GM19438 (cell line): ENCODE data around the gene RAP1GAP.

Experiments
- ATAC-seq: cut with Tn5 transposase; IDR thresholded peaks from one replicate; pipeline ENCODE4 v1.9.1; 2021; ENCODE audit warnings: low read depth; ENCODE audit not compliant: unreplicated experiment

Gene RAP1GAP

DNA sequence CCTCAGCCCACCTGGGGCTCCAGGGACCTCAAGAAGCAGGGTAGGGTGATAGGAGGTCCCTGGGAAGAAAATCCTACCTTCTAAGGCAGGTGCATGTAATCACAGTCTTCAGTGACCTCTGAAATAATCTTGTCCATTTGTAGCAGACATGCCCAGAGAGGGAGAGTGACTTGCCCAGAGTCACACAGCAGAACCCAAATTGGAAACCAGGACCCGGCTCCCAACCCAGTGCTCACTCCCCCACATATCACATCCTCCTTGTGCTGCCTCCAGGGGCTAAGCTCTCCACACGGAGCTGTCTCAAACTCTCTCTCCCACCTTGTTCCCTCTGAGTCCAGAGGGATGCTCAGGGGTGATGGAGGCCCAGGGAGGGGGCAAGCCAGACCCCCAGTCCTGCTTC is 72.5 kb downstream of the RAP1GAP start:
- no peak for ATAC-seq

DNA sequence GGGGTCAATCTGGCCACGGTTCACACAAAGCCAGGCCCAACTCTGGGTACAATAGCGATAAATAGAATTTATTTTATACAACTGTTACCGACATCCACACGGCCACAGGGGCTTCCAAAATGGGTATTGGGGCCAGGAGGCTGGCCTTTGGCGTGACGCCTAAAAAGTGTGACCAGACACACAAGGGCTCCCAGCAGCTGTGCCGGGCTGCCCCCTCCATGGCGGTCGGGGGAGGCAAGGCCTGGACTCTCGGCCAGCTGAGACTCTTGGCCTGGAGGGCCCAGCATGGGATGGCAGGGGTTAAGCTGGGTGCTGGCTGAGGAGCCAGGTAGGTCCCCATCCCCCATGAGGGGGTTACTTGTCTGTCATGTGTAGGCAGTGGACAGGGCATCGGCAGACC is 73.0 kb downstream of the RAP1GAP start:
- ATAC-seq, result no peak

DNA sequence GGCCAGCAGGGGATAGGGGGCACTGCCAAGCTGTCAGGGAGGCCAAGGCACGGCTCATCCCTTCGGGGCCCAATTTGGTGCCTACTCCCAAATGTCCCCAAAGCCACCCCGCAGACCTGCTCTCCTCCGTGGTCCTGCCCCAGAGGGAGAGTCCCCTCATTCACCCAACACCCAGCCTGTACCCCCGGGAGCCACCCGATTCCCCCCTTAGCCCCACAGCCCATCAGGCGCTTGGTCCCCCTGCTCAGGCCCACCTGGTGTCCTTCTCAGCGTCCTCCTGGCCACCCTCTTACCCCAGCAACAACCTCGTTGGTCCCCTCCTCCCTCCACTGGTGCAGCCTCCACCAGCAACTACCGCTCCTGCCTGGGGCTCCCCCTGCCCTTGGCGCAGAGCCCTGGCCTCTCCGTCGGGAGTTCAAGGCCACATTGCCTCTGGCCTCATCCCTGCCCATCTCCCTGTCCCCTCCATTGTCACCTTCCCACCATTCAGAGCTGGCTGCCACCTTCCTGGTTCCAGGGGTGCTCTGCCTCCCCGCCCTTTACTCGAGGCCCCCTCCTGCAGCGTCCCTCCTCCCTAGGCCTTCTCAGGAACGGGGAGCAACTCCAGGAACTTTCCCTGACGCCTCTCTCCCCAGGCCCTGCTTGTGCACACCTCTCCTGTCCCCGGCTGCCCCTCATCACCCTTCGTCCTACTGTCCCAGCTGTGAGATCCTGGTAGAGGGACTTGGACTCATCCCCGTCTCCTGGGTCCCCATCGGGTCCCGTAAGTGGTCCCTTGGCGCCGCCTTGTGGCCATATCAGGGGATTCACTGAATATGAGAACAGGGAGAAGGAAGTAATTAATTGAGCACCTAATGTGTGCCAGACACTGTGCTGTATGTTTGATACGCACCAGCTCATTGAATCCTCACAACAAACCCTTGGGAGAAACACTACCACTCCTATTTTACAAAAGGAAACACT is 73.9 kb downstream of the RAP1GAP start:
- no peak for ATAC-seq

DNA sequence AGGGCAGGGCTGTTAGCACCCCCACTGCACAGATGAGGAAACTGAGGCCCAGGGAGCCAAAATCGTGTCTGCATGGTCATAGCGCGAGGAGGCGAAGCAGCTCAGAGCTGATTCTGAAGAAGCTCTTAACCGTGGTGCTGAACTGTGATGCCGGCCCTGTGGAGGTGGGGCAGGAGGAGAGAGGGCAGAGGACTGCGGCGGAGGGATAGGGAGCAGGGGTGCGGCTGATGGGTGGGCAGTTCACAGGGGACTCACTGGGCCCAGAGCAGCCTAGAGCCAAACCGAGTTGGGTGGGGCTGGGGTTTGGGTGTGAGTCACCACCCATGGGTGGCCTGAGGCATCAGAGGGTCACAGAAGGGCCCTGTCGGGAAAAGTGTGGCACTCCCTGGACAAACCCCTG is 74.7 kb downstream of the RAP1GAP start:
- no peak for ATAC-seq

DNA sequence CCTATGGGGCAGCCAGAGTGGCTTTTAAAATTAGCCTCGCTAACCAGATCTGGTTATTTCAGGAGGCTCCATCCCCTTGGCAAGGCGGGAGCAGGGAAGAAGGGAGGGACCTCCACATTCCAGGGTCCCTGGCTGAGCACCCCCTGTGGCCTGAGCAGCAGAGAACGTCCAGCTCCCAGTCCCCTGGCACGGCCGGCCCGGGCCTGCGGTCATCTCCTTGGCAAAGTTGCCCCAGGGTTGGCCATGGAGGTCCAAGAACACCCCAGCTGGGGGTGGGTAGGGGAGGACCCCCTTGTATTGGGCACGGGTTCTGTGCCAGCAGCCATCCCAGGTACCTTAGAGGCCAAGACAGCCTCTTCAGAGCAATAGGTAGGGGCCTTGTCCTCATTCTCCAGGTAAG is 75.9 kb downstream of the RAP1GAP start:
- ATAC-seq, result no peak

DNA sequence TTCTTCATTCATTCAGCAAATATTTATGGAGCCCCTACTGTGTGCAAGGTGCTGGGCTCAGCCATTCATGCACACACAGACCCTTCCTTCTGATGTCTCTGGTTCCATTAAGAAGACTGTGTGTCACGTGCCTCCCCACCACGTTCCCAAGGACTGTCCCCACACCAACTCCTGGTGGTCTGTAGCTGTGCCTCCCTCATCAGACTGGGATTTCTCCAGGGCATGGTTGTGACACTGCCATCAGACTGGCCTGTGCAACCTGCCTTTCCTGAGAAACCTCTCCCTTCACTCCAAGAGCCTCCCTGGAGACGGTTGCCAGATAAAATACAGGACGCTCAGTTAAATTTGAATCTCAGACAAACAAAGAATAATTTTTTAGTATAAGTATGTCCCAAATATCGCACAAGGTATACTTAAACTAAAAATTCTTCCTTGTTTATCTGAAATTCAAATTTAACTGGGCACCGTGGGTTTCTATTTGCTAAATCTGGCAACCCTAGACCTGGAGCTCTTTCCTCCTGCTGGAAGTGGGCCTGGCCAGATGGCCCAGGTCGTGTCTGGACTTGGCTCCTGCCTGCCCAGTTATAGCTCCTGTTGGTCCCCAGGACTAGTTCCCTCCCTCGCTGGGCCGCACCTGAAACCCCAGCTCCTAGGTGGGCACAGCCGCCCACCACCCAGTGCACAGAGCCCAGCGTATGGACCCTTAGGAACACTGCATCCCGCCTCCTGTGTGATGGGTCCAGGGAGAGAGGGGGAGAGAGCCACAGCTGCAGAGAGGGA is 76.9 kb downstream of the RAP1GAP start:
- no peak for ATAC-seq

DNA sequence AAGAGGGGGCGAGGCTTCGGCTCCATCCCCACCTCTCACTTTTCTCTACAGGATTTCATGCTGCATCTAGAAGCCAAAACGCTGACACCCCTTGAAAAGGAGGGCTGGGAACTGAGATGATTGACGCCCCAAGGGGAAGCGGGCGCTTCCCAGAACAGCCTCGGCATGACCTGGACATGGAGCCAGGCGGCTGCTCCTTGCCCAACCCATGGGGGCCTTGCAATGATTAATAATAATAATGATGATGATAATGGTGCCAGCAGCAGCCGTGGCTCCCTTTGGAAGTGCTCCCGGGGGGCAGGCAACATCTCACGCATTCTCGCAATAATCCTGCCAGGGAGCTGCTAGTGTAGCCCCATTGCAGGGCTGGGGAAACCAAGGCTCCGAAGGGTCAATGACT is 78.2 kb downstream of the RAP1GAP start:
- no peak for ATAC-seq

DNA sequence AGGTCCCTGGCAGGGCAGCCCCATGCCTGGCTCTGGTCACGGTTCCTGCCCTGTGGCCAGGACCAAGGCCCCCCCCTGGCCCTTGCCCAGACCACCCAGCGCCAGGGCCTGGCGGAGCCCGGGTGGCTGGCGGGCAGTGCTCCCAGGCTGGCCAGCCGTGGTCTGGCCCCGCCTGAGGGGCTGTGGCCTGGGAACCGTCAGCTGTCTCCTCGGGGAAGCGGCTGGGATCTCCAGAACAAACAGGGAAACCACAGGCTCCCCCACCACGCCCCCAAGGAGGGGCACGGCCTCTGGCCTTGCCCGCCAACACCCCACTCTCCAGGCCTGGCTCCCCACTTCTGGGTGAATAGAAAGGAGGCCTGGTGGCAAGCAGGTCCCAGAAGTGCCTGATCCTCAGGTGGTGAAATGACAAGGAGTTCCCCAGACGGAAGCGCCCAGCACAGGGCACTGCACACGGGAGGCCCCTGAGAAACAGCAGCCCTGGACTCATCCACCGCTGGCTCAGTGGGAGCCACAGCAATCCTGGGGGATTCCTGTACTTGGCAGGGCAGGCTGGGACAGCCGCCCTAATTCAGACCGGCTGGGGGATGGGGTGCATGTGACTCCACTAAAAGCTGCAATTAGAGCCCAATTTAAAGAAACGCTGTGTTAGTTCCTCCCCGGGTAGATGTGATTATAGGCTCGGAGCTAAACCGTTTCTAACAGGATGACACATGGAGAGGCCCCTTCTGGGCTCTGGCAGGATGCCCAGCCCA is 78.9 kb downstream of the RAP1GAP start:
- no peak for ATAC-seq

DNA sequence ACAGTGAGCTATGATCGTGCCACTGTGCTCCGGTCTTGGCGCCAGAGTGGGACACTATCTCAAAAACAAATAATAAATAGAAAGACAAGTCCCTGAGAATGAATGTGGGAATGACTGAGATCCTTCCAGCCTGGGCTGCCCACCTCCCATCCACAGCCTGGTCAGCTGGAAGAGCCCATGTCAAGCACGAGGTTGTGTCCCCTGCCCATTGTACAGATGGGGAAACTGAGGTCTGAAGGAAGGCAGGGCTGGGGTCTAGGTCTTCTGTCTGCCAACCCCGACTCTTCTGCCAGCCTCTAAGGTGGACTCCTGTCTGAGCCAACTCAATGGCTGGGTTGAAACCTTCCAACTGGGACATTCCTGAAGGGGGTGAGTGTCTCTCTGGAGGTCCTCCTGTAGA is 79.5 kb downstream of the RAP1GAP start:
- no peak for ATAC-seq

DNA sequence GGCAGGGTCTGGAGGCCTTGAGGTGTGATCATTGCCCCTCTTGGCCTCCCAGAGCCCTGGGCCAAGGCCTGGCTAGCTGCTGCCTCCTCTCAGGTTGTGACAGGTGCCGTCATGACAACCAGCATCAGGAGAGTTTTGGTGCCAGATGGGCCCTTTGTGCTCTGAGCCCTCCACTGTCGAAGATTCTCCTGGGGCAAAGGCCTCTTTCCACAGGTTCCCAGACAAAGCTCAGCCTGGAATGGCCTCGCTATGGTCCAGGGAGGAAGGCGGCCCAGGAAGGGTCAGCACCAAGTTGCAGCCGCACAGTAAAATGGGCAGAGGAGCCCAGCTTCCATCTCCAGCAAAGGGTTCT is 81.6 kb downstream of the RAP1GAP start:
- no peak for ATAC-seq

DNA sequence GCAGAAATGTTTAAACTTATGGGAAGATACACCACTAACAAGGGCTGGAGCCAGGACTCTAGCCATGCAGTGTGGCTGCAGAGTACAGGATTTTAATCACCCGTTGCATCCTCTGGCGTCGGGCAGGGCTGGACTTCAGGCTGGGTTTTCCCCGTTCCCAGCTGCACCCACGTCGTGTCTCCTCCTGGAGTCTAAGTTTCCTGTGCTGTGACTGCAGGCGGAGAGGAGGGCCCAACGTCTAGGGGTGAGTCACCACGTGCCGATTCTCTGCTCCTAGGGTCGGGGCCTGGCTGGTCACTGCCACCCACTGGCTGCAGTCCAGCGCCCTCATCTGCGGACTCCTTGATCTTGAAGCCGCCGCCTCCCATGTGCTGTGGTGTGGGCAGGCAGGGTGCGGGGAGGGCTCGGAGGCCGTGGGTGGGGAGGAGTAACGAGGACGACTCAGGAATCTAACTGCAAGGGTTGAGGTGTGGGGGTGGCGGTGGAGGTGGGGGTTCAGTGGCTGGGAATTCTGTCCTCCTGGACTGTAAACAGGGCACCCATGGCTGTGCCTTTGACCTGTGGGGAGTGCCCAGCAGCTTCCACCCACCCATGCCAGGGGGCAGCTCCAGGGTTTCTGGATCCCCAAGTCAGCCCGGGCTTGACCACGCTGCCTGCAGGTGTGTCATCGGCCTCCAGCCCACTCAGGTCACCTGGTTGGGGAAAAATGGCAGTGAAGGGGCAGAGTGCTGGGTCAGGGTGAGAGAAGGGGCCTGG is 82.1 kb downstream of the RAP1GAP start:
- ATAC-seq, result no peak

DNA sequence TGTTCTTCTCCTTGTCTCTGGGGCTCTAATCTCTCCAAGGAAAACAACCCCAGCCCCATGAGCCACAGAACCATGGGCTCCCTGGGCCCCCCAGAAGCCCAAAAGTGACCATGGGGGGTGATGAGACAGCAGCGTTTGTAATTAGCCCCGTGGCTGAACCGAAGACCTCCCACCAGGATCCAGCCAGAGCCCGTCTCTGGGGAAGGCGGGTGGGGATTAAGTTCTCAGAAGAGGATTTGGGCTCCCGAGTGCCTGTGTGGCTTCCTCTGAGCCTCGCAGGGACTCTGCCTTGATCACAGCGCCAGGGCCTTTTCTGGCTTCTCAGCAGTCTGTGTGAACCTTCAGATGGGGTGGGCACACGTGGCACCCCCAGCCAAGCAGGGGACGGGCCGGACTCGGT is 82.9 kb downstream of the RAP1GAP start:
- no peak for ATAC-seq

DNA sequence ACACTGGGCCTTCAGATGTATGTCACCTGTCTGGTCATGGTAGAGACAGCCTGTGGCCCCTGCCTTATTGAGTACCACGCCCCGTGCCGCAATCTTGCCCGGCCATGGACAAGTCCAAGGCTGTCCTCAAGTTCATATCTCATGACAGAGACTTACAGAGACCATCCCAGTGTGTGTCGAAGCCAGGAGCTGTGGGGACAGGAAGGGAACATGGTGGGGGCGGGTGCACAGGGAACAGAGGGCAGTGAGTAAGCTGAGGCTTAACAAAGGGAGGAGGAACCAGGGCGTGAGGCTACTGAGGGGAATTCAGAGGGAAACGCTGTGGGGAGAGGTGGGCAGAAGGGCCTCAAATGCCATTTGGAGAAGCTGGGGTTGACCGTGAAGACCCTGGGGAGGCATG is 84.1 kb downstream of the RAP1GAP start:
- no peak for ATAC-seq

DNA sequence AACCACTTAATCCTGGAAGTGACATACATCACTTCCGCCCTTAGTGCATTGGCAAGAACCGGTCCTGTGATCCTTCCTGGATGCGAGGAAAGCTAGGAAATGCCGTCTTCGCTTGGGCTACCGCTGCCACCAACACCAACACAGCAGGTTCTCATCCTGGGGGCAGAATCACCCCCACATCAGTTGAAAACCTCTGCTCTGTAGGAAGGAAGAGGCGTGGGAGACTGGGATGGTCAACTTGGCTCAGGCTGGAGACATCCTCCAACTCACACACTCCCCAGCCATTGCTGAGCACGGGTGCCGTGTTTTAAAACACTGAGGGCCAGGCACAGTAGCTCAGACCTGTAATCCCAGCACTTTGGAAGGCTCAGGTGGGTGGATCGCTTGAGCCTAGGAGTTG is 85.1 kb downstream of the RAP1GAP start:
- ATAC-seq, result no peak

DNA sequence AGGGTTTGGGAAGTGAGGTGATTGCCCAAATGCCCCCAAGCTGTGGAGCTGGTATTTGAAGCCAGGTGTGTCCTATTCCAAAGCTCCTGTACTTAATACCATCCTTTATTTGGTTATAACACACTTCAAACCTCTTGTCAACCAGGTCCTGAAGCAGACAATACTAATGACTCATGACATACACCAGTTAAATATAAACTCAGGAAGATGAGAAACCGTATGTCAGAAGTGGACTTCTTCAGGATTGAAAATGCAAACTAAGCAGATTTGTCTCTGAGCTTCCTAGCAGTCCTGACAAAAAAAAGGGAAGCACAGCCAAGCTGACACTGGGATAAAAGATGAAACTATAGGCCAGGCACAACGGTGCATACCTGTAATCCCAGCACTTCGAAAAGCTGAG is 89.4 kb downstream of the RAP1GAP start:
- ATAC-seq, result no peak

DNA sequence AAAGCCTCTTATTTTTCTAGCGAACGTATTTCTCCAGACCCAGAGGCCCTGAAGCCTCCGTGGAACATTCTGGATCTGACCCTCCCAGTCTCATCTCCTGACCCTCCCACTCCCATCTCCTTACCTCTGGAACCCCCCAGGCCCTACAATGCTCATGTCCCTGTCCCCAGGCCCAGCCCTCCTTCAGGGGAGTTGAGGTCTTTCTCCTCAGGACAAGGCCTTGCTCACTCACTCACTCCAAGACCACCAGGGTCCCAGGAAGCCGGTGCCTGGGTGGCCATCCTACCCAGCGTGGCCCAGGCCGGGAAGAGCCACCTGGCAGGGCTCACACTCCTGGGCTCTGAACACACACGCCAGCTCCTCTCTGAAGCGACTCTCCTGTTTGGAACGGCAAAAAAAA is 91.2 kb downstream of the RAP1GAP start:
- ATAC-seq, result no peak

DNA sequence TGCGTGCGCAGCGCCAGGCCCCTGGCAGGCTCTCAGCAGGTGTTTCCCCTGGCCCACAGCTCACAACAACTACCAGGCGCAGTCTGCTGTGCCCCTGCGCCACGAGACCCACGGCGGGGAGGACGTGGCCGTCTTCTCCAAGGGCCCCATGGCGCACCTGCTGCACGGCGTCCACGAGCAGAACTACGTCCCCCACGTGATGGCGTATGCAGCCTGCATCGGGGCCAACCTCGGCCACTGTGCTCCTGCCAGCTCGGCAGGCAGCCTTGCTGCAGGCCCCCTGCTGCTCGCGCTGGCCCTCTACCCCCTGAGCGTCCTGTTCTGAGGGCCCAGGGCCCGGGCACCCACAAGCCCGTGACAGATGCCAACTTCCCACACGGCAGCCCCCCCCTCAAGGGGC is 91.8 kb downstream of the RAP1GAP start:
- ATAC-seq, result no peak

DNA sequence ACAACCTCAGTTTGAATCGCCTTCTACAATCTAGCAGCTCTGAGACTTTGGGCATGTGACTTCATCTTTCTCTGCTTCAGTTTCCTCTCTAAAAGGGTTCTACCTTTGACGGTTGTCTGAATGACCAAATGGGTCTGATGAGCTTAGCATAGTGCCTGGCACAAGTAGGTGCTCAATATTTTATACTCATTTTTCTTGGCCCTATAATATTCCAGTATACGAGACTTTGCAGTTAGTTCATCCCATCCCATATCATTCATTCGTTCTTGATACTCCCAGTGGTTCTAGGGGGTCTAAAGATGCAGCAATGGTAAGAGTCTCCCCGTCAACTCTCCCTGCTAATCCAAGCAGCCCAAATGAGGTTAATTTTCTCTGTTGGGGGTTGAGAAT is 92.4 kb downstream of the RAP1GAP start:
- ATAC-seq, result no peak

DNA sequence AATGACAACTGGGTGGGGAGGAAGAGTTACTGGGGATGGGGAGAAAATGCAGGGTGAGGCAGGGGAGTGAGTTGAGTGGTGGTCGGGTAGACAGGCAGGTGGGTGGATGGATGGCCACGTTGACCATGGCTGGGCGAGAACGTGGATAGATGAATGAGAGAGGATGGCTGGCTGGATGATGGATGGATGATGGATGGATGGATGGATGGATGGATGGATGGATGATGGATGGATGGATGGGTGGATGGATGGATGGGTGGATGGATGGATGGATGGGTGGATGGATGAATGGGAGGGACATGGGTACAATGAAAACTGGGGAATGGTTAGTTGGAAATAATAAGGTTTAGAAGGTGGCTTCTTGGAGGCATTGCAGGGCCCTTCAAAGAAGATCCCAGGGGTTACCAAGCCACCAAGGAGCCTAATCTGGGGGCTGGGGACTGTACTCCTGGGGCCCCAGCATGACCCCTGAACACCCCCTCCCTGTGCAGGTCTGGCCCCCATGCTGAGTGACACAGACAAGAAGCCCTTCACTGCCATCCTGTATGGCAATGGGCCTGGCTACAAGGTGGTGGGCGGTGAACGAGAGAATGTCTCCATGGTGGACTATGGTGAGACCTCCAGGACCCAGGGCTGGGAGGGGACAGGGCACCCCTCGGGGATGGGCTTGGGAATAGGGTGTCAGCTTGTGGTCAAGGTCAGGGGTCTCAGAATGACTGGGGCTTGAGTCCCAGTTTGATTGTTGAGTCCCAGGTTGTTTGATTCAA is 92.9 kb downstream of the RAP1GAP start:
- ATAC-seq, result no peak
